HG03159 (cell line): ENCODE data around the gene FRYL.
"Not testable (repeated sequence)": the region's sequence is repeated elsewhere in the genome, so short reads cannot be mapped to it uniquely, and the experiment has no call there.

Experiments
- ATAC-seq: cut with Tn5 transposase; IDR thresholded peaks from one replicate; pipeline ENCODE4 v1.9.1; 2021; ENCODE audit warnings: mild to moderate bottlenecking, moderate library complexity; ENCODE audit not compliant: unreplicated experiment

The FRYL gene

DNA sequence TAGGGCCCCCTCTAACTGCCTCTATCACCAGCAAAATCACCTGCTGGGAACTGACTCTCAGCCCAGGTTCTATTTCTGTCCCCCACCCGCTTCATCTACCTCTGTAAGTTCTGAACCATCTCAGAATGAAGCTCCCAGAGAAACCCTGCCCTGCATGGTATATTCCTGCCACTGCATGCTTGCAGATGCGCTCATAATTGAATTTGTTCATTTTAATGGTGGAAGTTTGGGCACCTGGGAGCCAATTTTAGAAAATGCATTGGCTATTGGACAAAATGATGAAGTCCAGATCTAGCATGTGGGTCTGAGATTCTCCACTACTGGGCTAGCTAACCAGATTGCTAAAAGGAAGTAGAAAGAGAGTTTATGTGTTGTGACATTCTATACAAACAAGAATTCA is 325.5 kb downstream of the FRYL start:
- ATAC-seq, result no peak

DNA sequence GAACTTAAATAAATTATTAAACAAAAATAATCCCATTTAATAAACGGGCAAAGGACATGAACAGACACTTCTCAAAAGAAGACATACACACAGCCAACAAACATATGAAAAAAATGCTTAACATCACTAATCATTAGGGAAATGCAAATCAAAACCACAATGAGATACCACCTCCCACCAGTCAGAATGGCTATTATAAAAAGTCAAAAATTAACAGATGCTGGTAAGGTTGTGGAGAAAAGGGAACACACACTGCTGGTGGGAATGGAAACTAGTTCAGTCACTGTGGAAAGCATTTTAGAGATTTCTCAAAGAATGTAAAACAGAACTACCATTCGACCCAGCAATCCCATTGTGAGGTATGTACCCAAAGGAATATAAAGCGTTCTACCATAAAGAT is 328.4 kb downstream of the FRYL start:
- not testable (repeated sequence) for ATAC-seq

DNA sequence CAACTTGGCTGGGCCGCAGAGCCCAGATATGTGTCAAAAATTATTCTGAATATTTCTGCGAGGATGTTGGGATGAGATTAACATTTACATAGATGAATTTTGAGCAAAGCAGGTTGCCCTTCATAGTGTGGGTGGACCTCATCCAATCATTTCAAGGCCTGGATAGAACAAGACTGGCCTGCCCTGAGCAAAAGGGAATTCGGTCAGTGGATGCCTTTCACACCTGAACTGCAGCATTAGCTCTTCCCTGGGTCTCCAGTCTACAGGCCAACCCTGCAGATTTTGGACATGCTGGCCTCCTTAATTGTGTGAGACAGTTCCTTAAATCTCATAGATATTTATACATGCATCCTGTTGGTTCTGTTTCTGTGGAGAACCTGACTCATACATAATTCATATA is 329.3 kb downstream of the FRYL start:
- no peak for ATAC-seq

DNA sequence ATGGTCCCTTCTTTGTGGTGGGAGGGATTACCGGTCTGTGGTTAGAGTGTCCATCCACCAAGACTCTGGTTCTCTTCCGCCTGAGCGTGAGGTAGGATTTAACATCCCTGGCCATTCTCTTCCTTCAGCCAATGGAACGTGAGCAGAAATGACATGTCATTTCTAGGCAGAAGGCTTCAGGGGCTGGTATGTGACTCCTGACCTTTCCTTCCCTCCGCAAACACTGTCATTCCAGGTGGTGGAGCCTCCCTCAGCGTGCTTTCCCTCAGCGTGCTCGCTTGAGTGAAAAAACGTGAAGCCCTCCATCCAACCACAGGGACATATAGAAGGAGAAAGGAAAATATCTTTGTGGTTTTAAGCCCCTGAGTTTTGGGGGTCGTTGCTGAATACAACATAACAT is 330.9 kb downstream of the FRYL start:
- no peak for ATAC-seq
